Bone marrow (tissue), 2 donors: Measurements from ENCODE around the gene ZNF555.
"Not testable (repeated sequence)": the region's sequence is repeated elsewhere in the genome, so short reads cannot be mapped to it uniquely, and the experiment has no call there.

ENCODE experiments used
- DNase-seq, 2 donors: peaks; one replicate each; lab custom pipeline; 2025; lab: John Stamatoyannopoulos, UW

ZNF555 gene

GRCh38 chr19:2869618-2870017 is 28.3 kb downstream of the ZNF555 start:
- no peak for DNase-seq

- not testable (repeated sequence) for DNase-seq
These were observed 30.9 kb downstream of the ZNF555 start for GRCh38 chr19:2872175-2872574.

GRCh38 chr19:2877398-2878331 is 36.4 kb downstream of the ZNF555 start:
- DNase-seq, result no peak

- DNase-seq, result no peak
These were observed 42.6 kb downstream of the ZNF555 start for GRCh38 chr19:2883686-2884439.

- DNase-seq, result no peak
These were observed 44.5 kb downstream of the ZNF555 start for GRCh38 chr19:2885736-2886135.

GRCh38 chr19:2887391-2887914 is 46.2 kb downstream of the ZNF555 start:
- peak in 1 of 2 donors; percentile 48 for DNase-seq

GRCh38 chr19:2888731-2889224 is 47.5 kb downstream of the ZNF555 start:
- peak in 1 of 2 donors; percentile 4 for DNase-seq

GRCh38 chr19:2890531-2890930 is 49.3 kb downstream of the ZNF555 start:
- not testable (repeated sequence) for DNase-seq

GRCh38 chr19:2896694-2897093 is 55.4 kb downstream of the ZNF555 start:
- no peak for DNase-seq

- peak; percentile 84 to 92 for DNase-seq
These were observed 59.3 kb downstream of the ZNF555 start, which contains the start of gene ZNF57 for GRCh38 chr19:2900296-2901252. Gene ZNF57, plus strand, starts transcription at chr19:2900928. Its CDS starts 118 bp downstream, at chr19:2901046.

- DNase-seq, result no peak
These were observed 61.4 kb downstream of the ZNF555 start for GRCh38 chr19:2902590-2903218.

- not testable (repeated sequence) for DNase-seq
These were observed 62.1 kb downstream of the ZNF555 start for GRCh38 chr19:2903326-2903725.

GRCh38 chr19:2905918-2906519 is 64.7 kb downstream of the ZNF555 start:
- no peak for DNase-seq

GRCh38 chr19:2906631-2907195 is 65.4 kb downstream of the ZNF555 start:
- DNase-seq, result no peak
